Glomerular visceral epithelial cell (primary cell): ENCODE results near the gene LRRN4.

Experiments
- DNase-seq: peaks from one replicate; pipeline ENCODE4 v3.0.0-alpha.2; 2016; ENCODE audit errors: extremely low spot score

The LRRN4 gene

GRCh38 chr20:6030453-6031080 is 23.3 kb downstream of the LRRN4 start:
- DNase-seq = no peak

DNA sequence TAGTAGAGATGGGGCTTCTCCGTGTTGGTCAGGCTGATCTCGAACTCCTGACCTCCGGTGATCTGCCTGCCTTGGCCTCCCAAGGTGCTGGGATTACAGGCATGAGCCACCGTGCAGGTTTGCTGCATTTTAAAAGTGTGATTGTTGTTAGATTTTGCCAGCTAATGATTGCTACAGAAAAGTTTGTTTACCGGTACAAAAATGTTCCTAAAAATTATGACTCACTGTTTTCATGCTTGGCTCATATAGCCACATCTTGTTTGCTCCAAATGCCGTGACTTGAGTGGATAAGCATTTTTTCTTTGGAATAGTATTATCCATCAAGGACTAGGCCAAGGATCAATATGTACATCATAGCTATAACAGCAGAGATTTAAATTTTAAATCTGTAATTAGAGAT is 24.3 kb downstream of the LRRN4 start:
- no peak for DNase-seq

DNA sequence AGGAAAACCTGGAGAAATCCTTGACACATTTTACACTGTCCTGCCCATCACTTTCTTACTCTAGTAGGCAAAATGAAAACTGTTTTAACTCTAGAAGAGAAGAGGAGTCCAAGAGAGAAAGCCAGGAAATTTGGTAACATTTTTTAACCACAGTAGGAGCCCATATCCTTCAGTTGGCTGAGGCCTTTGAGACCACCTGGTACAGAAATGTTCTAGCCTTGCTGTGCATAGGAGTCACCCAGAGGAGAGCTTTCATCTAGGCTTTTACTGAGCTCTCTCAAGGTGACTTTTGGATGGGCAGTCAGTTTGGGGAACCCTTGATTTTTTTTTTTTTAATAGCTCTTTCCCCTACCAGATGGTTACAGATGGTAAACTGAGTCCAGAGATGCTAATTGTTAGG is 25.0 kb downstream of the LRRN4 start:
- DNase-seq = no peak

DNA sequence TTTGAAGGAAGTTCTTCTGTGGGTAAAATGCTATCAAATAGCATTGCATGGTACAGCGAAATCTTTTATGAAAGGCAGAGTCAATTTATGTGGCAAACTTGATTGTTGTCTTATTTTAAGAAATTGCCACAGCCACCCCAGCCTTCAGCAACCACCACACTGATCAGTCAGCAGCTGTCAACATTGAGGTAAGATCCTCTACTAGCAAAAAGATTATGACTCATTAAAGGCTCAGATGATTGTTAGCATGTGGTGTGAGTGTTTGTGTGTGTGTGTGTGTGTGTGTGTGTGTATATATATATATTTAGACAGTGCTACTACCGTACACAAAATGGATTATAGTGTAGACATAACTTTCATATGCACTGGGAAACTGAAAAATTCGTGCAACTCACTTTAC is 27.8 kb downstream of the LRRN4 start:
- DNase-seq = peak; percentile 33

GRCh38 chr20:6024768-6025167 is 29.1 kb downstream of the LRRN4 start:
- no peak for DNase-seq

GRCh38 chr20:6017880-6018279 is 36.0 kb downstream of the LRRN4 start:
- no peak for DNase-seq

GRCh38 chr20:6017467-6017866 is 36.4 kb downstream of the LRRN4 start:
- no peak for DNase-seq

DNA sequence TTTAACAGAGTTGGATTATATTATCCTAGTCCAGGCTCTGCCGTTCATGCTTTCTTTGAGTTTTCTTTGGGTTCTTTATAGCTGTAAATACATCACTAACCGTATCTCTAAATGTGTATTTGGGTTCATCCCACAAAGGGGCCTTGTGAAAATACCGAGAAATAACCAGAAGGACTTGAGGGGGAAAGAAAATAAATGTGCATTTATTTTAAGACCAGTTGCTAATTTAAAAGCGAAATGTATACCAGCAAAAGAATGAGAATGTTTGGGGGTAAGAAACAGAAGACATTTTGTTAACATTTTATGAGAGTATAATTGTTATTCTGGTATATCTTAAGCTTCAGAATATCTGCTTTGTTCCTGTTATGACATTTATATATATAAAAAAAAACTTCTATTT is 38.9 kb downstream of the LRRN4 start:
- no peak for DNase-seq

GRCh38 chr20:6014017-6014416 is 39.8 kb downstream of the LRRN4 start:
- DNase-seq = no peak

- DNase-seq = no peak
Measured at GRCh38 chr20:6012179-6012578, 41.7 kb downstream of the LRRN4 start.

- DNase-seq = peak; percentile 80
Measured at GRCh38 chr20:6008254-6008653, 45.6 kb downstream of the LRRN4 start.

GRCh38 chr20:6007529-6008103 is 46.2 kb downstream of the LRRN4 start:
- no peak for DNase-seq

DNA sequence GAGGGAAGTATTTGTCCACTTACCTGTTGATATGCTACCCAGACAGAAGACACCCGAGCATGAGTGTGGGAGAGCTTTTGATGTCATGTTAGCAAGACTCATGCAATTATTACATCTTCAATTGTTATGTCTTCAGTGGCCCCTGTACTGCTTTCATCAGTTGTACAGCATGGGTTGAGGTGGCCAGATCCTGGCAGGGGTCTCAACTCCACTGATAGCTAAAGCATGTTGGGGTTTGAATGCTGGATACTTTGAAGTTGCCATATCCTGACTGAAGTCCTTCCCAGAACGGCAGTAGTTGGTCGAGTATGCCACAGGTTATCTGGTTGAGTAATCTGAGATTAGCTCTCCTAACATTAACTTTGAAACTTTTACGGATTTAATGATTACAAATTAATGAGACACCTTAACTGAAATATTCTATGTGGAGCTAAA is 46.7 kb downstream of the LRRN4 start:
- DNase-seq = no peak

DNA sequence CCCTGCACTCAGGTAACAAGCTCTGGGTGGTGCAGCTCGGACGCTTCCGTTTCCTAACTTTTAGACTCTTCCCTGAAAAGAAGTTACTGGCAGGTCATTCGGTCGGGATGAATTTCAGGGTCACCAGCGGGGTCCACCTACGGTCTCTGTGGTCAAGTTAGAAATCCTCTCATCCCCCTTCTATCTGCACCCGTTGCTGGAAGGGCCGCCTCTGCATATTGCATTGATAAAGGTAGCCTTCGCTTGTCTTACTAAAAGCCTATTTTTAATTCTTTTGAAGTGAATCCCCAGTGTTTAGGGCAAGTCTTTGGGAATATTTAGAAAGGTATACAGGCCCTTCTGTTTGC is 47.3 kb downstream of the LRRN4 start:
- no peak for DNase-seq

GRCh38 chr20:6000871-6001270 is 53.0 kb downstream of the LRRN4 start:
- DNase-seq = no peak

DNA sequence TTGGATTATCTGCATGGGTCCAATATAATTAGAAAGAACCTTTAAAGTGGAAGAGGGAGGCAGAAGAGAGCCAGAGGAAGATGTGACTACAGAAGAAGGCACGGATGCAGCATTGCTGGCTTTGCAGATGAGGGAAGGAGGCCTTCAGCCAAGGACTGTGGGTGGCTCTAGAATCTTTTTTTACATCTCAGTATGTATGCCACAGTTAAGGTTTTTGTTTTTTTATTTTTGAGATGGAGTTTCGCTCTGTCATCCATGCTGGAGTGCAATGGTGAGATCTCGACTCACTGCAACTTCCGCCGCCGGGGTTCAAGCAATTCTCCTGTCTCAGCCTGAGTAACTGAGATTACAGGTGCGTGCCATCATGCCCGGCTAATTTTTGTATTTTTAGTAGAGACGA is 54.1 kb downstream of the LRRN4 start:
- no peak for DNase-seq

DNA sequence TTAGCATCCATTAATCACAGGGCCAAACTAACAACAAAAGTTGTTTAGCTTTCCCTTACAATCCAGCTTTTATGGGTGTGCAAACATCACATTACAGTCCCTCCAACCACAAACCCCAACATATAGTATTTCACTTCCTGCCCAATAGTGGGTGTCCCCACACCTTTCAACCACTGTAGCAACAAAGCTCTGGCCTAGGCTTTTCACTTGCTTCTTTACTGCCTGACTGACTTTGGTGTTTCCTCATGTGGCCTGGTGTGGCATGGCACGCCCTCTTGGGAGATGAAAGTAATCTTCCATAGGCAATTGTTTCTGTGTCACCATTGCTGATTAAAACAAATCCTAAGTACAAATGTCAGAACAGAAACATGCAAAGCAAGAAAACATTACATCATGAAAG is 57.1 kb downstream of the LRRN4 start:
- peak; percentile 28 for DNase-seq

GRCh38 chr20:5991623-5992441 is 62.0 kb downstream of the LRRN4 start:
- DNase-seq = peak; percentile 71

DNA sequence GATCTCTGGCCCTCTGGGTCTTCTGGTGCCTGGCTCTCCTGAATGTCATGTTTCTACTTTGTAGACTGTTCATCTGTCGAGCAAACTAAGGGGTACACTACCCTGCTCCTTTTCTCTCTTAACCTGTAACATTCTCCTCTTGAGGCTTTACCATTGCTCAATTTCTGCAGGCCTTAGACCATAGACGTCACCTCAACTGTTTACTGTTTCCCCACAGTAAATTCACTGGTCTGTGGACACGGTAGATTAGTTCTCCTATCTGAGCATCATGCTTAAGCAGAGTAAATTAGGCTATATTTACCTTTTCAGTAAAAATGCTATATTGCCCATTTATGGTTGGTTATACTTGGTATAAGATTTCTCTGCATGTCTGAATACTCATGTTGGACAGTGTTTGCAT is 62.9 kb downstream of the LRRN4 start:
- no peak for DNase-seq
